ENCODE measurements around the gene PKN3.

- TF ChIP-seq GATA3 (IDR thresholded peaks at IDR 0.05; ENCODE audit: low read depth, low read length) (no peak), GATA2 (IDR thresholded peaks at IDR 0.05; ENCODE audit: low read depth, low read length) (no peak)
These were observed 3.0 kb downstream of the PKN3 start for GRCh38 chr9:128705051-128705965.

Measured in SH-SY5Y (cell line).